Mammary microvascular endothelial cell (primary cell): Measurements from ENCODE around the gene ZHX3. TPM values are rescaled to one million over a fixed set of nuclear protein-coding genes. Genes with fewer than 3 reads are reported as not detected.

Experiments used
- total RNA-seq: library from RNA; depleted of rRNA; stranded (reverse); fragments of >200 nt; gene quantifications from 2 replicates; pipeline ENCODE4 v1.2.3, GENCODE V29; 2015

ZHX3 gene
- 11.1 and 13.4 TPM in 2 replicates for total RNA-seq

GRCh38 chr20:41317546-41318270 is at the start of gene ZHX3:
Gene ZHX3, minus strand, starts transcription at chr20:41317731. Its CDS starts 112,815 bp downstream, at chr20:41204916.

DNA sequence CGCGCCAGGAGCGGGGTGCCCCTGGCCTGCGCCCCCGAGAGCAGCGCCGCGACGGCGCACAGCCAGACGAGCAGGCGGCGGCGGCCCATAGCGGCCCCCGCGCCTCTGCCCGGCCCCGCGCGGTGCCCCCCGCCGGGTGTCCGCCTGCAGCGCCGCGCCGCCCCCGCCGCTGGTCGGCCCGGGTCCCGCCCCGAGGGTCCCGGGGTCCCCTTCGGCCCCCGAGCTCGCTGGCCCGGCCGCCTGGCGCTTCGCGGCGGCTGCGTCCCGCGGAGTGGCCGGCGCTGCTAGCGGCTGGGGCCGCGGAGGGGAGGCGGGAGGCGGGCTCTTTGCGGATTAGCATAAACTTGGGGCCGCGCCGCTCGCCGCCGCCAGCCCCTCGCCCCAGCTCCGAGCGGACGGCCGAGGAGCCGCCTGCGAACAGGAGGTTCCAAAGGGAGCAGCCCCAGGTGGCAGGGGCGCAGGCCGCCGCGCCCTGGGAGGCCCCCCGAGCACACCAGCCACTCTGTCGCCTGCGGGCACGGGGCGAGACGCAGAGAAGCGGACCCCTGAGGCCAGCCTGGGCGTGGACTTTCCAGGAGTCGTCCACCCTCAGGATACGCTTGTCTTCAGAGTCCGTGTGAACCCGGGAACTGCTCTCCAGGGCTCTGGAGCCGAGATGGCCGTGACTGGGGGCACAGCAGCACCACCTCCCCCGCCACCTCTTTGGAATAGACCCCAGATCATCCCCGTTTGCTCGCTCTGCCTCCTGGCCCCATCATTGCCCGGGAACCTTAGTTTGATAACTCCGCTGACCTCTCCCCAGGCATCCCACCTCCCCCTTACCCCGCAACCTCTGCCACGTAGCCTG is 49.2 kb upstream of the ZHX3 start, which contains the start of gene EMILIN3:
TSS of gene EMILIN3 (minus strand) at position 273 of the 847 bp plus-strand sequence. CDS start at position 89, 184 bp downstream.

GRCh38 chr20:41340327-41341055 is 23.0 kb upstream of the ZHX3 start, which contains the start of gene LPIN3:
Gene LPIN3, plus strand, starts transcription at chr20:41340821. Its CDS starts 4,983 bp downstream, at chr20:41345804.

DNA sequence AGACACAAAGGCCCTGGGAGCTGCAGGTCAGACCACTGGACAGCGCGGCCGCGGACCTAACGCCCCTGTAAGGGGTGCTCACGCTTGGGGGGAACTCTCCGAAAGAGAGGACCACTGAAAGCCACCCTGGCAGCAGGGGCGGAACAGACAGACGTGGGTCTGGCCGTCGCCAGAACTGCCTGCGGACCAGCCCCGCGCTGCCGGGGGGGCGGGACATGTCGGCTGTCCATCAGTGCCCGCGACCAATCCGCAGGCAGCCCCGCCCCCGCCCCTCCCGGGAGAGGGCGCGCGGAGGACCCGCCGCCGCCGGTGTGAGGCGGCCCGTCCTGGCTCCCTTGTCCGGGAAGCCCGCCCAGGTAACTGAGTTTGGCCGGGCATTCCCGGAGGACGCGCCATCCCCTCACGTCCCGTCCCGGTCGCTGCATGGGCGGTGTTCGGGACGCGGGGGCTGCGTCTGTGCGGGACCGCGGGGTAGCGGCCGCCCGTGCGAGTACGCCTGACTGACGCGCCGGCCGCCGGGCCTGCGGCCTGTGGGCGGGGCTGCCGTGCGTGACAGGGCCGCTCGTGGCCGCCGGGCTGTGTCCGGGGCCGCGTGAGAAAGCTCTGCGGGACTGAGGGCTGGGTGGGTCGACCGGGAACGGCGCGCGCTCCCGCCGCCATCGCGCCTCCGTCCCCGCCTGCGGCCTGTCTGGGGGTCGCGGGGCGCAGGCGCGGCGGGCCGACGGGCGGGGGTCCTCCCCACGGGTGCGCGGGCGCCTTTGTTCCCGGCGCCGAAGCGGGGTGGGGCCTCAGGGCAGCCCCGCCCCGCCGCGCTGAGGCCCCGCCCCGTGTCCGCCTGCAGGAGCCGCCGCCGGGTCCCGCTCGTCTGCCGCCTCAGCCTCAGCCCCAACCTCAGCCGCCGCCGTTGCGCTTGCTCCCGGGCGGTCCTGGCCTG is 180.6 kb downstream of the ZHX3 start, which contains the start of gene PLCG1:
TSS of gene PLCG1 (plus strand) at position 864 of the 934 bp plus-strand sequence. CDS start 99 bp downstream, outside the sequence.

Other genes with a start within 250 kb of the ZHX3 start
- 70.7 and 79.1 TPM in 2 replicates for gene PLCG1, start 180.2 kb downstream of the ZHX3 start, total RNA-seq
- gene LPIN3, start 23.1 kb upstream of the ZHX3 start, total RNA-seq: 2.9 and 3.7 TPM in 2 replicates
- gene EMILIN3, start 49.1 kb upstream of the ZHX3 start, total RNA-seq: 0.05 TPM in 1 of 2 replicates, not detected in the other